ENCODE data around the gene PUM1.

The PUM1 gene

DNA sequence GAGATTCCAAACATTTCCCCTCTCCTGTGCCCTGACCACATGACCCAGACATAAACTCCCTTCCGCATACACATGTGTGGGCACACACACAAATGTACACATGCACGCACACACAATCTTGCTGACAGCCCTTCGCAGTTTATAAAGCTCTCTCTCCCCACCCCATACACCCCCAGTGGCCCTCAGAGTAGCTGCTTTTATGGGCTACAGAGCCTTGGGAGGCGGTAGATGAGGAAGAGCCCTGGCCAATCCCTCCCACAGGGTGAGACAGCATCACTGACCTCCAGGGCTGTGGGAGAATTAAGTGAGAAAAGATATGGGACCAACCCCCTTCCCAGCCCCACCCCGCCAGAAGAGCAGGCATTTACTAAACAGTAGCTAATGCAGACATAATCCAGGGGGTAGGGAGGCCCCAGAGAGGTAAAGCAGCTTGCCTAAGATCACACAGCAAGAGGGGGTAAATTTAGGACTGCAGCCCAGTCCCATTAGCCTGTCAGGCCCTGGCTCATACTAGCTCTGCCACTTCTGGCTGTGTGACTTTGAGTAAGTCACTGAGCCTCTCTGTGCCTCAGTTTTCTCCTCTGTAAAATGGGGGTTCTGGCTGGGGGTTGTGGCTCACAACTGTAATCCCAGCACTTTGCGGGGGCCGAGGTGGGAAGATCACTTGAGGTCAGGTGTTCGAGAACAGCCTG lies 162.0 kb downstream of the PUM1 start:
- no peak for DNase-seq

- DNase-seq: no peak
These were observed 162.8 kb downstream of the PUM1 start for GRCh38 chr1:30902593-30903290.

DNA sequence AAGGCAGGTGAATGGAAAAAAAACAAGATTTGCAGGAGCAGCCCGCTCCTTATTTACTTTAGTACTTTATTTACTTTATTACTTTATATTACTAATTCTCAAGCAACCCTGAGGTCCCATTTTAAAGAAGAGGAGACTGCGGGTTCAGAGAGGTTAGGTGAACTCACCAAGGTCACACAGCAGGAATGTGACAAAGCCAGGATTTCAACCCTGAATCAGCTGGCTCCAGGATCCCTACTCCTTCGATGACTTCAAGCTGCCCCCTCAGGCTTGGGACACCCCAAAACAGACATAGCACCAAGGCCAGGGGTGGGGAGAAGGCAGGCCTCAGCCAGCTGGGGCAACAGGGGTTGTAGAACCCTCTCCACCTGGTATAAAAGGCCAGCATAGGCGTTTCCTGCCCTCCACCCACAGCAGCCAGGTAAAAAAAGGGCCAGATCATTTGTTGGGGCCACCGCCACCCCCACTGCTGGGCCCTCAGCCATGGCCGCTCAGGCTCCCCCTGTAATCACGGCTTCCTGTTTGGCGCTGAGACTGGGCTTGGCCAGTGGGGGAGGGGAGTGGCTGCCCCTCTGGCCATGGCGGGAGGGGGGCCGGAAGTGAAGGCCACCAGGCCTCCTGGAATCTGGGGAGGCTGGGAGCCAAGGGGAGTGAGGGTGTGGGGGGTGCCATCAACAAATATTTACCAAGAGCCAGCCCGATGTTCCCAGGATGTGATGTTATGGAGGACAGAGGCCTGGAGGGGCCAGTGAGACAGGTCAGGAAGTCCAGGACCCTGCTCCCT lies 163.5 kb downstream of the PUM1 start:
- no peak for DNase-seq

DNA sequence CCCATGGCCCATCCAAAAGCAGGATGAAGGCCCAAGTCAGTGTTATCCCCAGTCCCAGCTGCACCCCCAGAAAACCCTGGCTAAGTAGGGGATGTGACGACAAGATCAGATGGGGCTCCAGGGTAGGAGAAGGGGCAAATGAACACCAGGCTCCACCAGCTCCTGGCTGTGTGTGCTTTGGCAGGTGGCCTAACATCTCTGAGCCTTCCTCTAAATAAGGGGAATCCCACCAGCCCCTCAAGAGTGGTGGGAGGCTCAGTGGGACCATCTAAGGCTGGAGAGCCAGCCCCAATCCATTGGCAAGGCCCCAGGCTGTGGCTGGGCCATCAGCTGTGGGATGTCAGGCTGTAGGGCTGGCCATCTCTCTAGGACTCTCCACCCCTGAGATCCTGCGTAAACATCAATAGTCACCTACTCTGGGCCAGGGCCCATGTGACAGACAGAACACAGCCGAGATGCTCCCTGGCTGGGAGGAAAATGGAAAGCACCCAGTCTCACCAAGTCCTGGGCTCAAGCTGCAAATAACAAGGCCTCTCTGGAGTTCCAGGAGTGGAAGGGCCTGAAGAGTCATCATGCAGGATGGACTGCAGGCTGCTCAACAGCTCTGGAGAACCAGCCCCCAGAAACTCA lies 164.5 kb downstream of the PUM1 start:
- no peak for DNase-seq

DNA sequence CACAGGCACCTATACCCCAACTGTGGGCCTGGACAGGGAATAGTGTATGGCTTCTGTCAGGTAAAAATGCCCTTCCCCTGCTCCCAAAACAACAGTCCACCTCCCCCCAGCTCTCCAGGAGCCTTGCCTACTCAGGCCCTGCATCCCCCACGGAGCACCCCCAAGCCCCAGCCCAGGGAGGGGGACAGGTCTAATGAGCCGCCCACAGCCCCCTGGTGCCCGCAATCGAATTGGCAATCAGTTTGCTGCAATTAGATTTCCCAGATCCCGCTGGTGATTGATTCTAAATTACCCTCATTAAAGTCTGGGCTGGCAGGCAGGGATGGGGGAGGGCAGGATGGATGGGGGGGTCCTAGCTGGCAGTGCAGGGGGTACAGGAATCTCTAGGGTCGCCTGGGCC lies 165.0 kb downstream of the PUM1 start:
- no peak for DNase-seq

- DNase-seq: no peak
These were observed 165.7 kb downstream of the PUM1 start for GRCh38 chr1:30899577-30900389.

GRCh38 chr1:30898031-30898815 lies 167.3 kb downstream of the PUM1 start:
- DNase-seq: no peak

DNA sequence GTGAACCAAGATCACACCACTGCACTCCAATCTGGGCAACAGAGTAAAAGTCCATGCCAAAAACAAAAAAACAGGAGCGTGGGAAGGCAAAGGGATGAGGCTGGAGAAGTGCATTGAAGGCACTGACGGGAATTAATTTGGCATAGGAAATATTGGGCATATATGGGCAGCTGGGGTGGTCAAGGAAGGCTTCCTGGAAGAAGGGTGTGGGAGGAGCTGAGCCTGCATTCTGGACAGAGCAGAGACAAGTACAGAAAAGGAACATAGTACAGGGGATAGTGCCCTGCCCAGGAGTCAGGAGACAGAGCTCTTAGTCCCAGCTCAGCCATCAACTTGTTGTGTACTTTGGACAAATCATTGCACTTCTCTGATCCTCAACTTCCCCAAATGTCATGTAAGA lies 168.6 kb downstream of the PUM1 start:
- DNase-seq: no peak

GRCh38 chr1:30895944-30896660 lies 169.4 kb downstream of the PUM1 start:
- DNase-seq: no peak

DNA sequence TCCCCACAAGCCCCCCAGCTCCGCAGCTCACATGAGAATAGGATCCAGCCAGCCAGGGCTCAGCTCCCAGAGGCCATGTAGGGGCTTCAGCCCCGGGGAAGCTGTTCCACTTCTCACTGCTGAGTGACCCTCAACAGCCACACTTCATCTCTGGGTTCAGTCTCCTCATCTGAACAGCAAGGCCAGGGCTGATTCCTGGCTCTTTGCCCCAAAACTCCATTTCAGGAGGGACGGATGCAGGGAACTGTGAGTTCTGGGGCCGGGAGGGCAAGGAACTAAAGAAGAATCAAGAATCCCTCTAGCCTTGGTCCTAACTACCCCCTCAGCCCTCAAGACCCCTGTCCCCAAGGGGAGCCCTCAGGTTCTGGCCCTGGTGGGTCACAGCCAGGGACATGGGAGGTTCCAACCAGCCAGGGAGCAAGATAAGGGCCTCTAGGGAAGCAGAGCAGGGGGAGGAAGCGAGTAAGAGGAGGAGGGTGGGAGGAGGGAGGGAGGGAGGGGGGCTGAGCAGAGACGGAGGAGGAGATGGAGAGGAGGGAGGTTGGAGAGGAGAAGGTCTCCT lies 170.1 kb downstream of the PUM1 start:
- no peak for DNase-seq

- no peak for DNase-seq
These were observed 171.0 kb downstream of the PUM1 start for GRCh38 chr1:30894508-30894973.

- DNase-seq: no peak
These were observed 171.6 kb downstream of the PUM1 start for GRCh38 chr1:30893776-30894507.

- DNase-seq: no peak
These were observed 172.8 kb downstream of the PUM1 start for GRCh38 chr1:30892671-30893073.

DNA sequence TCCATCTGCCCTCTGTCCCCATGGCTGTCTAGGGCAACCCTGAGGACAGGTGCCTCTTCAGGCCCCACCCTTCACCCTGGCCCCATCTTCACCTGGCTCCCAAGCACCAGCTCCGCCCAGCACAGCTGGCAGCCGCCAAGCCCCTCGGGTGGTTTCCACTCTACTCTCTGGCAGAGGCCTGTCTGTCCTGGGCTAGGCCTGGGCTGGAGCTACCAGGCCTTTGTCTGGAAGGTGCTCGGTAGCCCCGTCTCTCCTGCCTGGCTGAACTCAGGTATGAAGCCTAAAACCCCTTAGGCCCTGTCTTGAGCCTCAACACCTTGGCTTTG lies 174.3 kb downstream of the PUM1 start:
- no peak for DNase-seq

- DNase-seq: no peak
These were observed 174.9 kb downstream of the PUM1 start for GRCh38 chr1:30890502-30891226.

DNA sequence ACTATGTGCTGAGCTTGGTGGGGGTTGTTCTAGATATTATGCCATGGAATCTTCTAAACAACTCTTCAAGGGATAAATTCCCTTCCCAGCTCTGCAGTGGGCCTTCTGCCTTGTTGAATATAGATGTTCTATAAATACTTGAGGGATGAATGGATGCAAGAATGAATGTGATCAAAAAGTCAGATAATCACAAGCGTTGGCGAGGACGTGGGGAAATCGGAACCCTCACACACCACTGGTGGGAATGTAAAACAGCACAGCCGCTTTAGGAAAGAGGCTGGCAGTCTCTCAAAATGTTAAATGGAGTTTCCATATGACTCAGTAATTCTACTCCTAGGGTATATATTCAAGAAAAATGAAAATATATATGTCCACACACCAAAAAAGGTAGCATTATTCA lies 176.0 kb downstream of the PUM1 start:
- DNase-seq: no peak

DNA sequence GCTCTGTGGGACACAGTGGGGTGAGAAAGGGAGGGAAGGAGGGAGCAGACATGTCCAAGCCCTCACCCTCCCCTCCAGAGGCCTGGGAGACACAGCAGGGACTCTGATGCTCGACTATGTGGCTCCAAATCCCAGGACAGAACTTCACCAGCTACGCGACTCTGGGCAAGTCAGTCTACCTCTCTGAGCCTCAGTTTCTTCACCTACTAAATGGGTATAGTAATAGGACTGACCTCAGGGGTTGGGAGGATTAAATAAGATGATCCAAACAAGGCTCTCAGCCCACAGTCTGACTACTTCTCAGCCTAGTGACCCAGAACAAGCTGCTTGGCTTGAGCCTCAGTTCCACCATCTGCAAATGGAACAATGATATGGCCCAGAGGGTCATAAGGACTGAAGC lies 176.5 kb downstream of the PUM1 start:
- DNase-seq: no peak

- DNase-seq: no peak
These were observed 177.1 kb downstream of the PUM1 start for GRCh38 chr1:30888391-30888790.
